ENCODE data around the gene DDX42.

The DDX42 gene

GRCh38 chr17:63751806-63752205 lies 22.2 kb upstream of the DDX42 start:
- Histone ChIP-seq H3K27me3 (replicated peaks in 2 of 5; ENCODE audit: control insufficient read depth in 4 of 5, insufficient read depth in 5 of 5, low read length in 4 of 5) (no peaks in the 10 kb centered on the region), H3K4me3 (ENCODE audit: control insufficient read depth in 1 of 7, extremely low read depth in 1 of 7, insufficient read depth in 4 of 7, low read depth in 2 of 7, low read length in 6 of 7) (peak overlapping the region in 6 of 7 experiments; percentile 31 to 67 (median 50)), H3K27ac (ENCODE audit: insufficient read depth in 1 of 2, low read depth in 1 of 2, low read length in 2 of 2, poor library complexity in 1 of 2, severe bottlenecking in 2 of 2) (peak overlapping the region in 1 of 2 experiments; percentile 63), H3K4me1 (ENCODE audit: control extremely low read depth in 1 of 4, control insufficient read depth in 4 of 4, insufficient read depth in 4 of 4, low read length in 3 of 4) (peaks cover 4 to 26% (median 21%) of the 10 kb centered on the region in 4 experiments), H3K36me3 (ENCODE audit: control insufficient read depth in 4 of 4, insufficient read depth in 4 of 4, low read length in 3 of 4) (peaks cover 14 to 57% (median 37%) of the 10 kb centered on the region in 4 experiments), H3K9me3 (ENCODE audit: control extremely low read depth in 1 of 5, control insufficient read depth in 4 of 5, insufficient read depth in 2 of 5, low read depth in 1 of 5, low read length in 4 of 5) (no peaks in the 10 kb centered on the region)
- peak; percentile 70 to 88 (median 85) for DNase-seq
- WGBS (ENCODE audit: insufficient coverage) = 0% methylated on average over 8 of the region's 8 CpGs
- ChIA-PET CTCF (interaction anchor here (0.6 to 1.6 kb wide), 4 partner anchors 9 to 87 kb away, joined by 3 to 5 read pairs (median 3); no protein-coding TSS in a partner anchor), POLR2A (no interaction called here)

- ChIA-PET CTCF (interaction anchor here (1.0 to 1.6 kb wide), 4 partner anchors 10 to 51 kb away, joined by 3 to 7 read pairs (median 3); no protein-coding TSS in a partner anchor), POLR2A (interaction anchor here (1.0 to 1.2 kb wide), 2 partner anchors 9 to 10 kb away, joined by 3 read pairs; no protein-coding TSS in a partner anchor)
- no peaks in the 10 kb centered on the region for H3K27me3 ChIP-seq (replicated peaks in 2 of 5; ENCODE audit: control insufficient read depth in 4 of 5, insufficient read depth in 5 of 5, low read length in 4 of 5)
- H3K36me3 ChIP-seq (ENCODE audit: control insufficient read depth in 4 of 4, insufficient read depth in 4 of 4, low read length in 3 of 4) = peaks cover 16 to 57% (median 37%) of the 10 kb centered on the region in 4 experiments
- no peak overlapping the region for H3K4me3 ChIP-seq (ENCODE audit: control insufficient read depth in 1 of 7, extremely low read depth in 1 of 7, insufficient read depth in 4 of 7, low read depth in 2 of 7, low read length in 6 of 7)
- H3K27ac ChIP-seq (ENCODE audit: insufficient read depth in 1 of 2, low read depth in 1 of 2, low read length in 2 of 2, poor library complexity in 1 of 2, severe bottlenecking in 2 of 2) = no peak overlapping the region
- H3K9me3 ChIP-seq (ENCODE audit: control extremely low read depth in 1 of 5, control insufficient read depth in 4 of 5, insufficient read depth in 2 of 5, low read depth in 1 of 5, low read length in 4 of 5) = no peaks in the 10 kb centered on the region
- no peak for DNase-seq
- peaks cover 7 to 26% (median 24%) of the 10 kb centered on the region in 4 experiments for H3K4me1 ChIP-seq (ENCODE audit: control extremely low read depth in 1 of 4, control insufficient read depth in 4 of 4, insufficient read depth in 4 of 4, low read length in 3 of 4)
- WGBS (ENCODE audit: insufficient coverage) = 100% methylated on average over 1 of the region's 1 CpG
These were observed 21.3 kb upstream of the DDX42 start for GRCh38 chr17:63752707-63753106.

DNA sequence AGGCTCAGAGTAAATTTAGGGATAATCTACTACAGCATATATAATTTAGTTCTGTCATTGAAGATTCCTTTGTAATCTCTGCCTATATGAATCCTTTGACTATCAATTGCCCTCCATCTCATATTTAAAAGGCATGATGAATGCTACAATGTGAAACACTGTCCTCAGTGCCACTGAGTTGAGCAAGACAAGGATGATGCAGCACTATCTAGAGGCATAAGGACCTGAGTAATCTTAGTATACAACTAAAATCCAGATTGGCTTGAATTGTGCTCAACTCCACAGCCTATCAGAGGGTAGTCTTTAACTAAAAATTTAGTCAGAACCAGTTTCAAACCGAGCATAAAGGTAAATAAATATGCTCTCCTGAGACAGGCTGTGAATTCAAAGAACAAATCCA lies 20.8 kb upstream of the DDX42 start:
- no peak overlapping the region for H3K27ac ChIP-seq (ENCODE audit: insufficient read depth in 1 of 2, low read depth in 1 of 2, low read length in 2 of 2, poor library complexity in 1 of 2, severe bottlenecking in 2 of 2)
- CTCF ChIA-PET = interaction anchor here (1.0 to 1.5 kb wide), 3 partner anchors 10 to 51 kb away, joined by 3 to 7 read pairs (median 3); no protein-coding TSS in a partner anchor

GRCh38 chr17:63754046-63754445 lies 19.9 kb upstream of the DDX42 start:
- Histone ChIP-seq H3K36me3 (ENCODE audit: control insufficient read depth in 4 of 4, insufficient read depth in 4 of 4, low read length in 3 of 4) (peaks cover 22 to 65% (median 36%) of the 10 kb centered on the region in 4 experiments), H3K4me1 (ENCODE audit: control extremely low read depth in 1 of 4, control insufficient read depth in 4 of 4, insufficient read depth in 4 of 4, low read length in 3 of 4) (peaks cover 7 to 27% (median 26%) of the 10 kb centered on the region in 4 experiments), H3K4me3 (ENCODE audit: control insufficient read depth in 1 of 7, extremely low read depth in 1 of 7, insufficient read depth in 4 of 7, low read depth in 2 of 7, low read length in 6 of 7) (no peak overlapping the region), H3K9me3 (ENCODE audit: control extremely low read depth in 1 of 5, control insufficient read depth in 4 of 5, insufficient read depth in 2 of 5, low read depth in 1 of 5, low read length in 4 of 5) (no peaks in the 10 kb centered on the region), H3K27me3 (replicated peaks in 2 of 5; ENCODE audit: control insufficient read depth in 4 of 5, insufficient read depth in 5 of 5, low read length in 4 of 5) (no peaks in the 10 kb centered on the region), H3K27ac (ENCODE audit: insufficient read depth in 1 of 2, low read depth in 1 of 2, low read length in 2 of 2, poor library complexity in 1 of 2, severe bottlenecking in 2 of 2) (no peak overlapping the region)
- ChIA-PET POLR2A (no interaction called here), CTCF (interaction anchor here (0.9 kb wide), 1 partner anchor 19 kb away, joined by 4 read pairs; the partner anchor contains the start of genes CCDC47 and DDX42)
- no peak for DNase-seq
- WGBS (ENCODE audit: insufficient coverage) = 100% methylated on average over 2 of the region's 3 CpGs

More for the DNA sequence above, 20.8 kb upstream of the DDX42 start:
- POLR2A ChIA-PET = interaction anchor here (1.0 to 1.2 kb wide), 2 partner anchors 8 to 11 kb away, joined by 3 read pairs; no protein-coding TSS in a partner anchor
- Histone ChIP-seq H3K27me3 (replicated peaks in 2 of 5; ENCODE audit: control insufficient read depth in 4 of 5, insufficient read depth in 5 of 5, low read length in 4 of 5) (no peaks in the 10 kb centered on the region), H3K9me3 (ENCODE audit: control extremely low read depth in 1 of 5, control insufficient read depth in 4 of 5, insufficient read depth in 2 of 5, low read depth in 1 of 5, low read length in 4 of 5) (no peaks in the 10 kb centered on the region), H3K4me3 (ENCODE audit: control insufficient read depth in 1 of 7, extremely low read depth in 1 of 7, insufficient read depth in 4 of 7, low read depth in 2 of 7, low read length in 6 of 7) (no peak overlapping the region), H3K36me3 (ENCODE audit: control insufficient read depth in 4 of 4, insufficient read depth in 4 of 4, low read length in 3 of 4) (peaks cover 19 to 60% (median 37%) of the 10 kb centered on the region in 4 experiments), H3K4me1 (ENCODE audit: control extremely low read depth in 1 of 4, control insufficient read depth in 4 of 4, insufficient read depth in 4 of 4, low read length in 3 of 4) (peaks cover 7 to 27% (median 26%) of the 10 kb centered on the region in 4 experiments)
- 100% methylated on average over 1 of the region's 1 CpG for WGBS (ENCODE audit: insufficient coverage)
- DNase-seq = peak in 2 of 3 donors; percentile 26

DNA sequence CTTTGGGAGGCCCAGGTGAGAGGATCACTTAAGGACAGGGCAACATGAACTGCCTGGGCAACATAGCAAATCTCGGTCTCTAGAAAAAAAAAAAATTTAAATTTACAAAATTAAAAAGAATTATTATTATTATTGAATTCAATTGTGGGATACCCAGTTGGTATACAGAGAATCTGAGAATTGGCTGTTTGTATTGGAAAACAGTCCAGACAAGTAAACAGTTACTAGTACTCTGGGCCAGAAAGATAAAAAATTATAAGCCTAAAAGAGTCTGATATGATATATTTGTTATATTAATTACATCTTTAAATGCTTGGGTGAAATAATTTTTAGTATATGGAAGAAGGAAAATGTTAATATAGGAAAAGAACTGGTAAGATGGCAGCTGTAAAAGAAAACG lies 15.5 kb upstream of the DDX42 start:
- Histone ChIP-seq H3K36me3 (ENCODE audit: control insufficient read depth in 4 of 4, insufficient read depth in 4 of 4, low read length in 3 of 4) (peaks cover 26 to 66% (median 46%) of the 10 kb centered on the region in 4 experiments), H3K27ac (ENCODE audit: insufficient read depth in 1 of 2, low read depth in 1 of 2, low read length in 2 of 2, poor library complexity in 1 of 2, severe bottlenecking in 2 of 2) (no peak overlapping the region), H3K27me3 (replicated peaks in 2 of 5; ENCODE audit: control insufficient read depth in 4 of 5, insufficient read depth in 5 of 5, low read length in 4 of 5) (no peaks in the 10 kb centered on the region), H3K4me1 (ENCODE audit: control extremely low read depth in 1 of 4, control insufficient read depth in 4 of 4, insufficient read depth in 4 of 4, low read length in 3 of 4) (peaks cover 13 to 26% (median 19%) of the 10 kb centered on the region in 4 experiments), H3K4me3 (ENCODE audit: control insufficient read depth in 1 of 7, extremely low read depth in 1 of 7, insufficient read depth in 4 of 7, low read depth in 2 of 7, low read length in 6 of 7) (no peak overlapping the region), H3K9me3 (ENCODE audit: control extremely low read depth in 1 of 5, control insufficient read depth in 4 of 5, insufficient read depth in 2 of 5, low read depth in 1 of 5, low read length in 4 of 5) (no peaks in the 10 kb centered on the region)
- no peak for DNase-seq
- ChIA-PET CTCF (no interaction called here), POLR2A (no interaction called here)
- no CpG with 5 or more reads among the region's 2 CpGs for WGBS (ENCODE audit: insufficient coverage)

GRCh38 chr17:63760771-63761539 lies 13.0 kb upstream of the DDX42 start:
- Histone ChIP-seq H3K27me3 (replicated peaks in 2 of 5; ENCODE audit: control insufficient read depth in 4 of 5, insufficient read depth in 5 of 5, low read length in 4 of 5) (no peaks in the 10 kb centered on the region), H3K4me1 (ENCODE audit: control extremely low read depth in 1 of 4, control insufficient read depth in 4 of 4, insufficient read depth in 4 of 4, low read length in 3 of 4) (peaks cover 13 to 25% (median 18%) of the 10 kb centered on the region in 4 experiments), H3K36me3 (ENCODE audit: control insufficient read depth in 4 of 4, insufficient read depth in 4 of 4, low read length in 3 of 4) (peaks cover 18 to 66% (median 44%) of the 10 kb centered on the region in 4 experiments), H3K9me3 (ENCODE audit: control extremely low read depth in 1 of 5, control insufficient read depth in 4 of 5, insufficient read depth in 2 of 5, low read depth in 1 of 5, low read length in 4 of 5) (no peaks in the 10 kb centered on the region), H3K4me3 (ENCODE audit: control insufficient read depth in 1 of 7, extremely low read depth in 1 of 7, insufficient read depth in 4 of 7, low read depth in 2 of 7, low read length in 6 of 7) (no peak overlapping the region), H3K27ac (ENCODE audit: insufficient read depth in 1 of 2, low read depth in 1 of 2, low read length in 2 of 2, poor library complexity in 1 of 2, severe bottlenecking in 2 of 2) (no peak overlapping the region)
- DNase-seq = peak in 2 of 3 donors; percentile 48 to 54
- CTCF ChIA-PET = interaction anchor here (1.6 to 4.9 kb wide), 3 partner anchors 11 to 19 kb away, joined by 4 to 17 read pairs (median 4); no protein-coding TSS in a partner anchor
- POLR2A ChIA-PET = interaction anchor here (0.6 to 2.2 kb wide), 4 partner anchors 8 to 819 kb away, joined by 3 to 11 read pairs (median 6); partner anchors contain the start of genes CCDC47 and DDX42
- WGBS (ENCODE audit: insufficient coverage) = 56% methylated on average over 2 of the region's 10 CpGs

Data from common myeloid progenitor, CD34-positive (primary cell).